Keratinocyte (primary cell): Measurements from ENCODE around the gene MAGI2. TPM values are rescaled to one million over a fixed set of nuclear protein-coding genes. Genes with fewer than 3 reads are reported as not detected.

Source experiments
- DNase-seq: peaks from one replicate; pipeline ENCODE4 v3.0.0-alpha.2; 2011; ENCODE audit warnings: low read depth, missing footprints, low spot score
- FAIRE-seq: peaks from 2 replicates; lab custom pipeline; 2011; peaks lifted over from hg19 to GRCh38; lab: Jason Lieb, UNC
- H2AFZ ChIP-seq: 2 replicates; pipeline ENCODE4 v1.6.0; 2012; ENCODE audit warnings: low read length, control low read depth, inconsistent platforms; ENCODE audit not compliant: control insufficient read depth
- H3K27ac ChIP-seq: 2 replicates; pipeline ENCODE4 v1.5.1; 2011; ENCODE audit warnings: low read length; ENCODE audit not compliant: control insufficient read depth, insufficient read depth
- H3K27me3 ChIP-seq: 3 replicates; pipeline ENCODE4 v1.6.0; 2011; ENCODE audit warnings: low read length; ENCODE audit not compliant: control insufficient read depth, insufficient read depth; ENCODE audit errors: extremely low read depth
- H3K36me3 ChIP-seq, 2 experiments: 2 replicates in 1 of 2; 3 replicates in 1 of 2; pipeline ENCODE4 v1.5.1; 2011; ENCODE audit warnings: low read length in 2 of 2, mild to moderate bottlenecking in 1 of 2; ENCODE audit not compliant: control insufficient read depth in 2 of 2, insufficient read depth in 2 of 2; ENCODE audit errors: extremely low read depth in 1 of 2
- H3K4me1 ChIP-seq: 3 replicates; pipeline ENCODE4 v1.5.1; 2011; ENCODE audit warnings: low read length; ENCODE audit not compliant: control insufficient read depth, insufficient read depth; ENCODE audit errors: extremely low read depth
- H3K4me2 ChIP-seq: 3 replicates; pipeline ENCODE4 v1.6.0; 2011; ENCODE audit warnings: low read depth, low read length; ENCODE audit not compliant: control insufficient read depth, insufficient read depth; ENCODE audit errors: extremely low read depth
- H3K4me3 ChIP-seq, 3 experiments: fragments of 200-600 bp in 1 of 3; sonication (generic) in 1 of 3; 2 replicates in 2 of 3; 3 replicates in 1 of 3; pipeline ENCODE4 v1.5.1; 2011 to 2016; ENCODE audit warnings: low read length in 3 of 3, mild to moderate bottlenecking in 3 of 3, control low read depth in 2 of 3, inconsistent platforms in 1 of 3, low read depth in 1 of 3, mixed read lengths in 1 of 3, mixed run types in 1 of 3, moderate library complexity in 1 of 3; ENCODE audit not compliant: control insufficient read depth in 2 of 3, insufficient read depth in 2 of 3; ENCODE audit errors: extremely low read depth in 1 of 3
- H3K79me2 ChIP-seq: 2 replicates; pipeline ENCODE4 v1.6.0; 2012; ENCODE audit warnings: low read length; ENCODE audit not compliant: control insufficient read depth, insufficient read depth
- H3K9ac ChIP-seq: 3 replicates; pipeline ENCODE4 v1.6.0; 2011; ENCODE audit warnings: low read length; ENCODE audit not compliant: control insufficient read depth, insufficient read depth; ENCODE audit errors: extremely low read depth
- H3K9me1 ChIP-seq: 3 replicates; pipeline ENCODE4 v1.6.0; 2011; ENCODE audit warnings: low read length; ENCODE audit not compliant: control insufficient read depth, insufficient read depth; ENCODE audit errors: extremely low read depth
- H3K9me3 ChIP-seq: 2 replicates; pipeline ENCODE4 v1.5.1; 2012; ENCODE audit warnings: low read depth, low read length; ENCODE audit not compliant: control insufficient read depth
- H4K20me1 ChIP-seq: 3 replicates; pipeline ENCODE4 v1.6.0; 2011; ENCODE audit warnings: low read length; ENCODE audit not compliant: control insufficient read depth, insufficient read depth; ENCODE audit errors: extremely low read depth
- EZH2 ChIP-seq: IDR thresholded peaks from one replicate; pipeline ENCODE4 v1.6.1; 2012; ENCODE audit warnings: inconsistent platforms, mild to moderate bottlenecking, low read length, moderate library complexity
- dilution Hi-C: fragments of 300-500 bp; cut with MboI; formaldehyde crosslinking; loops from one replicate; pipeline ENCODE4 v1.7.0; 2020; ENCODE audit warnings: low sequenced_read_pairs; ENCODE audit not compliant: extremely low pct_ligation_motif_present
- polyA plus RNA-seq, 5 experiments: library from polyadenylated mRNA; depleted of rRNA in 3 of 5; stranded (reverse) in 3 of 5; stranded (forward) in 1 of 5; unstranded in 1 of 5; fragments of >200 nt; gene quantifications; 1 replicate in 1 of 5; 2 replicates in 3 of 5; 3 replicates in 1 of 5; pipeline versions ENCODE4 v1.2.1 to v1.2.3, GENCODE V29; 2011 to 2012; ENCODE audit warnings: missing spikeins in 2 of 5, low read depth in 1 of 5, low replicate concordance in 1 of 5
- TF ChIP-seq, protein P1 (sequence below), 3 experiments: IDR thresholded peaks in 1 of 3; conservative IDR thresholded peaks in 1 of 3; optimal IDR thresholded peaks in 1 of 3; 2 replicates in 2 of 3; 3 replicates in 1 of 3; pipeline versions ENCODE3 to v1.5.1; 2011; ENCODE audit warnings: low read length in 3 of 3, mild to moderate bottlenecking in 3 of 3, moderate library complexity in 2 of 3, control low read depth in 1 of 3, inconsistent platforms in 1 of 3; ENCODE audit not compliant: insufficient read depth in 2 of 3; ENCODE audit errors: extremely low read depth in 1 of 3

The MAGI2 gene
- polyA plus RNA-seq, 1 donor (not counting 4 experiments of a cell fraction or from before 2014, with no cell fraction given): 0.07 TPM

DNA sequence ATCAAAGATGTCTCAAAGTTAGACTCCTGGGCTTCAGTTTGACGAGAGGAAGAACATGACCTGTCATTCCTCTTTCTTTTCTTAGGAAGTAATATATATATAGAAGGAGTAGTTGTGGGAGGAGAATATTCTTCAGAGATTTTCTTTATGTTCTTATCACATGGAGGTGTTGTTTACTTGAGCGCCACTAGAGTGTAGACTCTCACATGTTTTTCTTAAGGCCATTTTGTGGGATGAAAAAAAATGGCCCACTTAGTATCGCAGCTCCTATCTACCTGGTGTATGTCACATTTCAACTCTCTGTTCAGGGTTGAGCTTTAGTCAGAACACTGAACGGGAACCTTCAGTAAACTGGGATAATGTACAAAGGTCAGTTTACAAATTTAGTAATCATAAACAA, 1009.7 kb downstream of the MAGI2 start:
- Histone ChIP-seq H3K79me2 (no peaks in the 10 kb centered on the region), H3K36me3 (no peaks in the 10 kb centered on the region), H3K9me1 (no peaks in the 10 kb centered on the region), H3K9me3 (no peaks in the 10 kb centered on the region), H3K4me3 (no peak overlapping the region), H4K20me1 (no peaks in the 10 kb centered on the region), H3K4me1 (no peaks in the 10 kb centered on the region), H3K27me3 (no peaks in the 10 kb centered on the region), H2AFZ (no peak overlapping the region), H3K9ac (no peak overlapping the region), H3K27ac (no peak overlapping the region), H3K4me2 (no peak overlapping the region)
- DNase-seq (no peak), FAIRE-seq (no peak)
- TF ChIP-seq, protein P1, sequence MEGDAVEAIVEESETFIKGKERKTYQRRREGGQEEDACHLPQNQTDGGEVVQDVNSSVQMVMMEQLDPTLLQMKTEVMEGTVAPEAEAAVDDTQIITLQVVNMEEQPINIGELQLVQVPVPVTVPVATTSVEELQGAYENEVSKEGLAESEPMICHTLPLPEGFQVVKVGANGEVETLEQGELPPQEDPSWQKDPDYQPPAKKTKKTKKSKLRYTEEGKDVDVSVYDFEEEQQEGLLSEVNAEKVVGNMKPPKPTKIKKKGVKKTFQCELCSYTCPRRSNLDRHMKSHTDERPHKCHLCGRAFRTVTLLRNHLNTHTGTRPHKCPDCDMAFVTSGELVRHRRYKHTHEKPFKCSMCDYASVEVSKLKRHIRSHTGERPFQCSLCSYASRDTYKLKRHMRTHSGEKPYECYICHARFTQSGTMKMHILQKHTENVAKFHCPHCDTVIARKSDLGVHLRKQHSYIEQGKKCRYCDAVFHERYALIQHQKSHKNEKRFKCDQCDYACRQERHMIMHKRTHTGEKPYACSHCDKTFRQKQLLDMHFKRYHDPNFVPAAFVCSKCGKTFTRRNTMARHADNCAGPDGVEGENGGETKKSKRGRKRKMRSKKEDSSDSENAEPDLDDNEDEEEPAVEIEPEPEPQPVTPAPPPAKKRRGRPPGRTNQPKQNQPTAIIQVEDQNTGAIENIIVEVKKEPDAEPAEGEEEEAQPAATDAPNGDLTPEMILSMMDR (optimal IDR thresholded peaks at IDR 0.05 in 1 of 3, IDR thresholded peaks at IDR 0.05 in 1 of 3, conservative IDR thresholded peaks at IDR 0.05 in 1 of 3; ENCODE audit: extremely low read depth in 1 of 3, insufficient read depth in 2 of 3, low read length in 3 of 3): no peak
- no peak for TF ChIP-seq EZH2
- dilution Hi-C loops: no loop called here

DNA sequence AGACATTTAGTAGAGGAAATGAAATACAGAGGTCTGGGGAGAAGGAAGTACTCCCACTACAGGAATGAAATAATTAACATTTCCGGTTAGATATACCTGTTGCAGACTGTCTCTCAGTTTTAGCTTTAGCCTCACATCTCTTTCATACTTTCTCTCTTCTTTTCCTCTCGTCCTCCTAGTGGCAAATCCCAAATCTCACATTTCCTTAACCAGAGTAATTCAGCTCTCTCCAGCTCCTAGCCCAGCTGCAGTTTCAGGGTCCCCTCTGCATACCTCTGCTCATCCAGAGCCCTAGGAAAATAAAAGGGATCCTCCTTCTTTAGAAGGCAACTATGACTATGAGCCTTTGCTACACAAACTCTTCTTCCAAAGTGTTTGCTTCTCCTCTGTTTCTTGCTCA, 1011.7 kb downstream of the MAGI2 start:
- Histone ChIP-seq H3K9me3 (no peaks in the 10 kb centered on the region), H3K4me1 (no peaks in the 10 kb centered on the region), H3K27me3 (no peaks in the 10 kb centered on the region), H3K9me1 (no peaks in the 10 kb centered on the region), H3K36me3 (no peaks in the 10 kb centered on the region), H3K79me2 (no peaks in the 10 kb centered on the region), H3K9ac (no peak overlapping the region), H4K20me1 (no peaks in the 10 kb centered on the region), H3K27ac (no peak overlapping the region), H2AFZ (no peak overlapping the region), H3K4me2 (no peak overlapping the region), H3K4me3 (no peak overlapping the region)
- dilution Hi-C loops: no loop called here
- no peak for DNase-seq
- no peak for FAIRE-seq
- TF ChIP-seq, protein P1 (optimal IDR thresholded peaks at IDR 0.05 in 1 of 3, IDR thresholded peaks at IDR 0.05 in 1 of 3, conservative IDR thresholded peaks at IDR 0.05 in 1 of 3; ENCODE audit: extremely low read depth in 1 of 3, insufficient read depth in 2 of 3, low read length in 3 of 3): no peak
- TF ChIP-seq EZH2: no peak
